Uterus (tissue), 4 donors: ENCODE data around the gene CD7. TPM values are rescaled to one million over a fixed set of nuclear protein-coding genes. Genes with fewer than 3 reads are reported as not detected.

Experiments used
- DNase-seq, 2 donors: peaks; one replicate each; pipeline ENCODE4 v3.0.0-alpha.2; 2019 to 2020
- H3K27ac ChIP-seq, 2 donors: fragments of 200-600 bp; sonication (generic); 1 replicate in 1 of 2; 2 replicates in 1 of 2; pipeline ENCODE4 v1.5.1; 2016 to 2018
- H3K27me3 ChIP-seq, 2 donors: fragments of 200-600 bp; sonication (generic); one replicate each; pipeline ENCODE4 v1.5.1; 2018 to 2019; ENCODE audit warnings: control low read depth in 1 of 2
- H3K36me3 ChIP-seq, 2 donors: fragments of 200-600 bp; sonication (generic); one replicate each; pipeline ENCODE4 v1.5.1; 2019; ENCODE audit warnings: control low read depth in 1 of 2
- H3K4me1 ChIP-seq, 2 donors: fragments of 200-600 bp; sonication (generic); one replicate each; pipeline ENCODE4 v1.5.1; 2018 to 2019; ENCODE audit warnings: control low read depth in 1 of 2
- H3K4me3 ChIP-seq, 2 donors: fragments of 200-600 bp; sonication (generic); 1 replicate in 1 of 2; 2 replicates in 1 of 2; pipeline ENCODE4 v1.5.1; 2018 to 2019; ENCODE audit warnings: mild to moderate bottlenecking in 1 of 2
- H3K9me3 ChIP-seq, 2 donors: fragments of 200-600 bp; sonication (generic); one replicate each; pipeline ENCODE4 v1.5.1; 2019; ENCODE audit warnings: control low read depth in 1 of 2
- POLR2A ChIP-seq, 2 donors: fragments of 450-650 bp; IDR thresholded peaks; one replicate each; pipeline ENCODE4 v1.6.1; 2016; ENCODE audit warnings: antibody characterized with exemption in 2 of 2, mild to moderate bottlenecking in 1 of 2, moderate library complexity in 1 of 2
- intact Hi-C: fragments of 100-400 bp; cut with DNase I; formaldehyde crosslinking; loops from one replicate; pipeline ENCODE4 v1.15.1; 2023; ENCODE audit warnings: low total_unique reads
- total RNA-seq, 4 donors: library from RNA; depleted of rRNA in 3 of 4; stranded (reverse); fragments of >200 nt in 3 of 4; gene quantifications; one replicate each; pipeline versions ENCODE4 v1.1.0 to v1.2.4, GENCODE V29; 2014 to 2023
- TF ChIP-seq, protein P1 (sequence below), 4 experiments: fragments of 200-600 bp in 2 of 4; fragments of 450-650 bp in 2 of 4; sonication (generic) in 2 of 4; IDR thresholded peaks; one replicate each; pipeline ENCODE4 v1.5.1; 2016 to 2019; ENCODE audit warnings: antibody characterized with exemption in 4 of 4, mild to moderate bottlenecking in 2 of 4, moderate library complexity in 1 of 4
- donor health status: DM: yes; HTN: yes; CAD: no.

Gene CD7
- total RNA-seq, 4 donors from 2014 or later, result 2.1 to 4.1 TPM; not detected in 2

DNA sequence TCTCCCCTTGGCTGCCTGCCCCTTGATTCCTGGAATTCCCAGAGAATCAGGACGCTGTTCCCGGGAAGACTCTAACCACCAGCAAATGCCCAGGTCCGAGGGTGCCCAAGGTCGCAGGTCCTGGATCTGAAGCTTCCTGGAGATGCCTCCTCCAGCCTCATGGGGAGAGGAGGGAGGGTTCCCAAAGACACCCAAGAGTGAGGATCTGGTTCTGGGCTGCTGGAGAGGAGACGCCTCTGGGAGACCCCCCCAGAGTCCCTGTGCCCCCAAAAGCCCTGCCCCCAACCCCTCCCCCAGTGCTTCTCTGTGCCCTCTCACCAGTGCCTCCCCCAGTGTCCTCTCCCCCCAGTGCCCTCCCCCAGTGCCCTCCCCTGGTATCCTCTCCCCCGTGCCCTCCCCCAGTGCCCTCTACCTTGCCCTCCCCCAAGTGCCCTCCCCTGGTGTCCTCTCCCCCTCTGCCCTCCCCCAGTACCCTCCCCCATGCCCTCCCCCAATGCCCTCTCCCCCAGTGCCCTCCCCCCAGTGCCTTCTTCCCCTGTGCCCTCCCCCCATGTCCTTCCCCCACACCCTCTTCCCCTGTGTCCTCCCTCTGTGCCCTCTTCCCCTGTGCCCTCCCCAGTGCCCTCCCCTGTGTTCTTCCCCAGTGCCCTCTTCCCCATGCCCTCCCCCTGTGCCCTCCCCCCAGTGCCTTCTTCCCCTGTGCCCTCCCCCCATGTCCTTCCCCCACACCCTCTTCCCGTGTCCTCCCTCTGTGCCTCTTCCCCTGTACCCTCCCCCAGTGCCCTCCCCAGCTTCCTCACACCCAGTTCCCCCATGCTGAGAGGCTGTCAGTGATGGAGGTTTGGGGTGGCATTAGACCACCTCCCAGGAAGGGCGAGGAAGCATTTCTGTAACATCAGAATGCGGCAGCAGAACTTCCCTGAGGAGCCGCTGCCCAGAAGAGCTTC lies 22.5 kb upstream of the CD7 start:
- Histone ChIP-seq H3K27ac (peak overlapping the region; percentile 80 to 82), H3K4me1 (peaks cover 0 to under 1% of the 10 kb centered on the region in 2 donors), H3K36me3 (no peaks in the 10 kb centered on the region), H3K27me3 (no peaks in the 10 kb centered on the region), H3K4me3 (peak overlapping the region; percentile 34 to 43), H3K9me3 (no peaks in the 10 kb centered on the region)
- DNase-seq, result no peak
- no peak for TF ChIP-seq POLR2A (IDR thresholded peaks at IDR 0.05)
- TF ChIP-seq, protein P1, sequence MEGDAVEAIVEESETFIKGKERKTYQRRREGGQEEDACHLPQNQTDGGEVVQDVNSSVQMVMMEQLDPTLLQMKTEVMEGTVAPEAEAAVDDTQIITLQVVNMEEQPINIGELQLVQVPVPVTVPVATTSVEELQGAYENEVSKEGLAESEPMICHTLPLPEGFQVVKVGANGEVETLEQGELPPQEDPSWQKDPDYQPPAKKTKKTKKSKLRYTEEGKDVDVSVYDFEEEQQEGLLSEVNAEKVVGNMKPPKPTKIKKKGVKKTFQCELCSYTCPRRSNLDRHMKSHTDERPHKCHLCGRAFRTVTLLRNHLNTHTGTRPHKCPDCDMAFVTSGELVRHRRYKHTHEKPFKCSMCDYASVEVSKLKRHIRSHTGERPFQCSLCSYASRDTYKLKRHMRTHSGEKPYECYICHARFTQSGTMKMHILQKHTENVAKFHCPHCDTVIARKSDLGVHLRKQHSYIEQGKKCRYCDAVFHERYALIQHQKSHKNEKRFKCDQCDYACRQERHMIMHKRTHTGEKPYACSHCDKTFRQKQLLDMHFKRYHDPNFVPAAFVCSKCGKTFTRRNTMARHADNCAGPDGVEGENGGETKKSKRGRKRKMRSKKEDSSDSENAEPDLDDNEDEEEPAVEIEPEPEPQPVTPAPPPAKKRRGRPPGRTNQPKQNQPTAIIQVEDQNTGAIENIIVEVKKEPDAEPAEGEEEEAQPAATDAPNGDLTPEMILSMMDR (IDR thresholded peaks at IDR 0.05), result no peak
- intact Hi-C loops, result no loop called here

- DNase-seq, result peak; percentile 66 to 75
- H3K4me3 ChIP-seq, result peak overlapping the region; percentile 34 to 43
- intact Hi-C loops, result no loop called here
These were observed 21.6 kb upstream of the CD7 start for GRCh38 chr17:82338858-82339633.

DNA sequence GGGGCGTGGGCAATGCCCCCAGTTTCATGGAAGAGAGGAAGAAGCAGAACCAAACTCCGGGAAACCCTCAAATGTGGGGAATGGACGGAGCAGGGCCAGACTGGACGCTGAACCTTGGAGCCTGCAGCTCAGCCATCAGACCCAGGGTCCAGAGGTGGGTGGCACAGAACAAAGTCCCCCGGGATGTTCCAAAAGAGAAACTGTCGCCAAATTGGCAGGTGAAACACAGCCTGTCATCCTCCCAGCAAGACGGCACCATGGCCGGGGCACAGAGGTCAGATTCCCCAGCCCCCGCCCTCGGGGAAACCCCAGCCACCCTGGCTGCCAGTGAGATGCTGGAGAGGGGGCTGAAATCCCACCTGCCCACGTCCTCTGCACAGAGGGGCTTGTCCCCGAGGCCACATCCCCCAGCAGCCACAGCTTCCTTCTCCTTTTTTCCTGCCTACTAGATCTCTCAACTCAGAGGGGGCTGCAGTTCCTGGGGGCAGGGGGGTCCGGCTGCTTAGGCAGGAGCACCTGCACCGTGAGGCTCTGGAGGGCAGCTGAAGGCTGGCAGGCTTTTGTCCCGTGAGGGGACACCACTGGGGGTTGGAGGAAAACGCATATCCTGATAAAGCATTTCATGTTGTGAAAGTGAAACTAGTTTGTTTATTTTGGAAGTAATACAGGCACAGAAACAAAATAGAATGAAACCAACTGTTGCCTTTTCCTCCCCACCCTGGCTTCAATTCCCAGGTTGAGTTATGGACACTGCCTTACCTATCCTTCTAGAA lies 17.4 kb upstream of the CD7 start:
- Histone ChIP-seq H3K4me1 (peaks cover 0 to 12% of the 10 kb centered on the region in 2 donors), H3K4me3 (peak overlapping the region; percentile 12 to 29), H3K9me3 (no peaks in the 10 kb centered on the region), H3K27ac (peak overlapping the region; percentile 69 to 74), H3K36me3 (no peaks in the 10 kb centered on the region), H3K27me3 (no peaks in the 10 kb centered on the region)
- TF ChIP-seq, protein P1 (IDR thresholded peaks at IDR 0.05), result no peak
- TF ChIP-seq POLR2A (IDR thresholded peaks at IDR 0.05), result no peak
- no peak for DNase-seq
- intact Hi-C loops, result no loop called here

More at GRCh38 chr17:82338858-82339633, 21.6 kb upstream of the CD7 start:
- Histone ChIP-seq H3K9me3 (no peaks in the 10 kb centered on the region), H3K4me1 (peaks cover 0 to 8% of the 10 kb centered on the region in 2 donors), H3K27ac (peak overlapping the region; percentile 80 to 82), H3K27me3 (no peaks in the 10 kb centered on the region), H3K36me3 (no peaks in the 10 kb centered on the region)
- TF ChIP-seq, protein P1 (IDR thresholded peaks at IDR 0.05), result no peak
- TF ChIP-seq POLR2A (IDR thresholded peaks at IDR 0.05), result peak in 1 of 2 donors; percentile 12

- Histone ChIP-seq H3K9me3 (no peaks in the 10 kb centered on the region), H3K4me1 (peaks cover 0 to 12% of the 10 kb centered on the region in 2 donors), H3K36me3 (no peaks in the 10 kb centered on the region), H3K27me3 (no peaks in the 10 kb centered on the region), H3K27ac (peak overlapping the region; percentile 69 to 74), H3K4me3 (peak overlapping the region; percentile 51 to 54)
- no peak for TF ChIP-seq POLR2A (IDR thresholded peaks at IDR 0.05)
- TF ChIP-seq, protein P1 (IDR thresholded peaks at IDR 0.05), result no peak
- intact Hi-C loops, result no loop called here
- DNase-seq, result no peak
These were observed 16.8 kb upstream of the CD7 start for GRCh38 chr17:82334204-82334621.
